Sciatic nerve (tissue), 2 donors: ENCODE results near the gene NUP214. TPM values are rescaled to one million over a fixed set of nuclear protein-coding genes. Genes with fewer than 3 reads are reported as not detected.
A peak's percentile ranks its signal among the peaks of the same experiment; 100 is the strongest.
"Not testable (repeated sequence)": the region's sequence is repeated elsewhere in the genome, so short reads cannot be mapped to it uniquely, and the experiment has no call there.

ENCODE experiments used
- ATAC-seq: fragments of 200-7000 bp; cut with Tn5 transposase; one replicate; pipeline ENCODE4 v1.9.1; 2020; ENCODE audit warnings: mild to moderate bottlenecking, moderate library complexity
- DNase-seq: peaks from one replicate; pipeline ENCODE4 v3.0.0-alpha.2; 2020; ENCODE audit warnings: low spot score
- intact Hi-C: fragments of 100-400 bp; cut with DNase I; formaldehyde crosslinking; loops from one replicate; pipeline ENCODE4 v1.14.2; 2022
- total RNA-seq: library from RNA; stranded (reverse); fragmentation: NEBNext Ultra II Directional; extraction: Animal tissue kit (Norgen Biotek cat#: 25700); gene quantifications from one replicate; pipeline ENCODE4 v1.2.1, GENCODE V29; 2021
- donor health status: DM: no; HTN: no; CAD: no.
- donor health status: DM: no; HTN: no; CAD: no.

Gene NUP214
- total RNA-seq, 1 donor from 2014 or later, result 73.7 TPM

DNA sequence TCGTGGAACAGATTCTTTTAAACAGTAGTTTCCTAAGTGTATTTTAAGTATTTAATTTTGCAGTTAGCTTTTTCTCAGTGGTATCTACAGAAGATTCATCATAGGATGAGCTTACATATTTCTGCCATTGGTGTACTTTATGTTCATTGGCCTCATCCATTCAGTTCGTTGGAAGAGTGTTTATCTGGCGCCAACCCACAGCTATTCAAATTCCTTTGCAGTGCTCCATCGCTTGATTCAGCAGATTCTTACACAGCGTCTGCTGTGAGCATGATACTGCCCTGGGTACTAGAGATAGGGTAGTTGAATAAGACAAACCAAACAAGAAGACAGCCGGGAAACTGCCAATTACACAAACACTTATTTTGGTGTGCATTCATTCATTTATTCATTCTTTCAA lies 55.1 kb downstream of the NUP214 start:
- DNase-seq (no peak), ATAC-seq (no peak)
- intact Hi-C loops, result no loop called here

DNA sequence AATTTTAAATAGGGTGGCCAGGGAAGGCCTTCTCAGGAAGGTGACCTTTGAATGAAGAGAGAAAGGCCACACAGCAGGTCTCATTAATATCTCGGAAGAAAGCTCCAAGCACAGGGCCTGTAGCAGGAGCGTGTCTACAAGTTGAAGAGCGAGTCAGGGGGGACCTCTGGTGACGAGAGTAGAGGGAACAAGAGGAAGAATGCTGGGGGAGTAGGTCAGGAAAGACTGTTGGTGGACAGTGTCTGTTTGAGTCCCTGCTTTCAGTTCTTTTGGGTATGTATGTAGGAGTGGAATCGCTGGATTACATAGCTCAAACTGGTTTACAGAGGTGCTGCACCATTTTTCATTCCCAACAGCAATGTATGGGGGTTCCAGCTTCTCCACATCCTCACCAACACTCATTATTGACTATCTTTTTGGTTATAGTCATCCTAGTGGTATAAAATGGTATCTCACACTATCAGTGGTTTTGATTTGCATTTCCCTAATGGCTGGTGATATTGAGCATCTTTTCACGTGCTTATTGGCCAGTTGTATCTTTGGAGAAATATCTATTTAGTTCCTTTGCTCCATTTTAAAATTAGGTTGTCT lies 55.8 kb downstream of the NUP214 start:
- no peak for DNase-seq
- no peak for ATAC-seq
- intact Hi-C loops, result no loop called here

DNA sequence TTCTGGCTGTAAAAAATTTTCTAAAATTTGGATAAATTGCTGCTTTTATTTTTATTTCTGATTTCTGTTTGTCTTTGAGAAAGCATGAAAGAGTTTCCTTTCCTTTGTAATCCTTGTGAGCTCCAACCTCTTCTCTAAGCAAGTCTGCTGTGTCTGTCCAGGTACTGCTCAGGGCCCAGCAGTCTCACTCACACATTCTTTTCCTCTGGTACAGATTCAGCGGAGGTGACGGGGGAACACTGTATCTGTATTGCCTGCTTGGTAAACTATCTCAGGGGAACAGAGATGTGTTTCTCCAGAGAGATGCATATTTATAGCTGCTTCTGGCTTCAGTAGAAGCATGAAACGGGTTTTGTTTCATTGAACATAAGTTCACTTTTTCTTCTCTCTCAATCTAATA lies 60.5 kb downstream of the NUP214 start:
- DNase-seq (no peak), ATAC-seq (no peak)
- intact Hi-C loops, result no loop called here

GRCh38 chr9:131186622-131187021 lies 61.2 kb downstream of the NUP214 start:
- DNase-seq (no peak), ATAC-seq (no peak)
- intact Hi-C loops, result no loop called here

DNA sequence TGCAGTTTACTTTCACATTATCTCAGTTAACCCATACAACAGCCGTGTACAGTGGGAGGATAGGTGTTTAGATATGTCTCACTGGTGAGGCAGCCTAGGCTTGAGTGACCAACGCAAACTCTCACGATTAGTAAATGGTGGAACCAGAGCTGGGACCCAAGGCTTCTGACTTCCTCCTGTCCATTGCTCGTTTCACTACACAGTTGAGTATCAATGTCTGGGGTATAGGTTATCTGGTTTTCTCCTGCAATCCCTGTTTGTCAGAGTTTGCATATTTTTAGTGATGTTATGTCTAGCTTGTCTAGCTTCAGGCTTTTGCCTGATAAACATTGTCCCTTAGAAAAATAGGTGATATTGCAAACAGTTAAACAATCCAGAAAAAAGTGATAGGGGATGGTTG lies 62.6 kb downstream of the NUP214 start:
- DNase-seq (no peak), ATAC-seq (no peak)
- intact Hi-C loops, result no loop called here

DNA sequence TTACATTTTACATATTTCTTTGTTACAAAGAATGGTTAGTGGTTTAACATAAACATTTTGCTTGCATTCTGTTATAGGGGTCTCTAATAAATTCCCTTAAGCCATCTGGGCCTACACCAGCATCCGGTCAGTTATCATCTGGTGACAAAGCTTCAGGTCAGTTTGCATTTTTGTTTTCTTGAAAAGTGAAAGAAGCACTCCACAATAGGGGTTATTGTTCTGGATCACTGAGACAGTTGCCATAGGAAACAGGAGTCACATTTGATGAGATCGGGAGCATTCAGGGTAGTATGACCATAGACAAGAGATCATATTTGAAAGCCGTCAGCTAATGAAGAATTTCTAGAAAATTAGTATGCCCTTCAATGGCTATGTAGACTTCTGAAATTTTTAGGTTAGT lies 63.6 kb downstream of the NUP214 start:
- intact Hi-C loops, result no loop called here
- DNase-seq (no peak), ATAC-seq (no peak)

GRCh38 chr9:131190191-131190590 lies 64.8 kb downstream of the NUP214 start:
- DNase-seq (no peak), ATAC-seq (no peak)
- intact Hi-C loops, result no loop called here

- intact Hi-C loops, ATAC-seq, DNase-seq: not testable (repeated sequence)
Measured at GRCh38 chr9:131191032-131191431, 65.6 kb downstream of the NUP214 start.

- DNase-seq (no peak), ATAC-seq (no peak)
- intact Hi-C loops, result no loop called here
Measured at GRCh38 chr9:131191857-131192256, 66.5 kb downstream of the NUP214 start.

DNA sequence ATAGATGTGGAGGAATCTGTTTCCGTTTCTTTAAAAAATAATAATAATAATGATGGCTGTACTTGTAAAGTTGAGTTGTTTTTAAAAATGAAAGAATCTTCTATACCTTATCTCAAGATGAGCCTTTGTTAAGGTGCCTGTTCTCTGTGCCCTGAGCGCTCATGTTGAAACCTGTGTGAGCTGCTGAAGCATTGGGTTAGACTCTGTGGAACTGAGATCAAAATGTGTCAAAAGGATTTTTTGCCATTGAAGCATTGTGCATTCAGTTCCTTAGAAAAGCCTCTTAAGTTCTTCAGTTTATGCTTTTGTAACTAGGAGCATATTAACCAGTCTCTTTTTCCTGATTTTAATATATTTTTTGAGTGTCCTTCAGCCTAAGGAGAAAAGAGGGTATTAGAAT lies 67.7 kb downstream of the NUP214 start:
- intact Hi-C loops, result no loop called here
- DNase-seq, result no peak
- ATAC-seq, result no peak

DNA sequence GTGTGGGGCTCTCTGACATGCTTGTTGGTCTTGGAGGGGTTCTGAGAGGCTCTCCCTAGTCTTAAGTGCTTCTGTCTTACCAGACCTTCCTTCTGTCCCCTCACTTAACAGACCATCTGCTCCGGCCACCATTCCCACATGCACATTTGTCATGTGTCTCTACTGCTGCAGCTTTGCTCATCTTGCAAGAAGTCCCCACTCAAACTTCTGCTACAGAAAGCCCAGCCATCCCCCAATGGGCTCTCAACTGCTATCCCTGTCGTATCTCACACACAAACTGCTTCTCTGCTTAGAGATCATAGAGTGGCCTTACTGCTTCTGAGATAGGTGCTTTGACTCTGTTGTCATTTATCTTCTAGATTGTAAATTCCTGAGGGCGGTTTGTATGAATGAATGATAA lies 69.4 kb downstream of the NUP214 start:
- intact Hi-C loops, result no loop called here
- DNase-seq (no peak), ATAC-seq (no peak)

- no peak for ATAC-seq
- DNase-seq, result no peak
- intact Hi-C loops, result no loop called here
Measured at GRCh38 chr9:131197160-131197911, 72.0 kb downstream of the NUP214 start.

- DNase-seq (no peak), ATAC-seq (no peak)
- intact Hi-C loops, result no loop called here
Measured at GRCh38 chr9:131198041-131198715, 72.8 kb downstream of the NUP214 start.

- DNase-seq (no peak), ATAC-seq (no peak)
- intact Hi-C loops, result no loop called here
Measured at GRCh38 chr9:131201856-131202255, 76.5 kb downstream of the NUP214 start.

- ATAC-seq (no peak), DNase-seq (no peak)
- intact Hi-C loops, result loop anchor here (2.0 kb wide), 1 partner anchor 49 kb away; no protein-coding TSS in a partner anchor
Measured at GRCh38 chr9:131203431-131204218, 78.2 kb downstream of the NUP214 start.

- no peak for DNase-seq
- intact Hi-C loops, result loop anchor here (2.0 kb wide), 1 partner anchor 49 kb away; no protein-coding TSS in a partner anchor
Measured at GRCh38 chr9:131204285-131204684, 78.9 kb downstream of the NUP214 start.

GRCh38 chr9:131206495-131206894 lies 81.1 kb downstream of the NUP214 start:
- intact Hi-C loops, result no loop called here
- ATAC-seq (no peak), DNase-seq (no peak)

More at GRCh38 chr9:131204285-131204684, 78.9 kb downstream of the NUP214 start:
- ATAC-seq, result no peak

- ATAC-seq, intact Hi-C loops, DNase-seq: not testable (repeated sequence)
Measured at GRCh38 chr9:131211920-131212319, 86.5 kb downstream of the NUP214 start.

GRCh38 chr9:131214286-131214856 lies 89.0 kb downstream of the NUP214 start:
- DNase-seq (no peak), ATAC-seq (peak; percentile 49)
- intact Hi-C loops, result no loop called here
